Stimulated activated CD4-positive, alpha-beta T cell treated with anti-CD3 and anti-CD28 coated beads, Interleukin-4, amount 100 ng/mL, for 48 hours (primary cell): ENCODE measurements around the gene D2HGDH.
"Not testable (repeated sequence)": the region's sequence is repeated elsewhere in the genome, so short reads cannot be mapped to it uniquely, and the experiment has no call there.

Experiments used
- DNase-seq, 2 donors: peaks; one replicate each; pipeline ENCODE4 v3.0.0-alpha.2; 2020; ENCODE audit warnings: low read depth in 2 of 2

The D2HGDH gene

DNA sequence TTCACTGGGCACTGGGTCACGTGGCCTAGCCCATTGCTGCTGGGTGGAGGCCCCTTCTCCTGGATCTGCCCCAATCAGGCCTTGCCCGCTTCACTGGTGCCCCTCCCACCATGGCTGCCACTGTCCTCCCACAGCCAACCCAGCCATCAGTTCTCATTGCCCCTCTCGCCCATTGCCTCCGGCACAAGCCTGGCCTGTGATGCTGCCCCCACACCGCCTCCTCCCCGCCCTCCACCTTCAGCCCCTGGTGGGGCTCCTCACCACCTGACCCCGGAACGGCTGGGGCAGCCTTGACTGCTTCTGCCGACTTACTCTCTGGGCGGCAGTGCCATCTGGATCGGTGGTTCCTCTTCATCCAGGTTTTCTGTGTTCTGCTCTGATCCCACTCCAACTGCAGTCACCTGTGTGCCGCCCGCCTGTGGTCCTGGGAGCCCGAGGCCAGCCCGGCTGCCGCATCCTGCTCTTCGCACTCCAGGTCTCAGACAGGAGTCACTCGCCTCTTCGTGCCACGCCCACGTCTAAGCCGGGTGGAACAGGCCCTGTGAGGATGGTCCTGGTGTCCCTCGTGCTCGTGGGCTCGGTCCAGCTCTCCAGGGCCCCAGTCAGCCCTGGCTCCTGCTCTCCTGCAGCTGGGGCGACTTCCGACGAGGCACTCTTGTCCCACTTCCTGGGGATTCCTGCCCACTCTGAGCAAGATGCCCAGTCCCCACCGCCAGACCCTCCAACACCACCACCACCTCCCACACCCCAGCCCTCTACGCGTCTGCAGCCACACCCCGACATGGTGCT is 14.2 kb downstream of the D2HGDH start:
- no peak for DNase-seq

DNA sequence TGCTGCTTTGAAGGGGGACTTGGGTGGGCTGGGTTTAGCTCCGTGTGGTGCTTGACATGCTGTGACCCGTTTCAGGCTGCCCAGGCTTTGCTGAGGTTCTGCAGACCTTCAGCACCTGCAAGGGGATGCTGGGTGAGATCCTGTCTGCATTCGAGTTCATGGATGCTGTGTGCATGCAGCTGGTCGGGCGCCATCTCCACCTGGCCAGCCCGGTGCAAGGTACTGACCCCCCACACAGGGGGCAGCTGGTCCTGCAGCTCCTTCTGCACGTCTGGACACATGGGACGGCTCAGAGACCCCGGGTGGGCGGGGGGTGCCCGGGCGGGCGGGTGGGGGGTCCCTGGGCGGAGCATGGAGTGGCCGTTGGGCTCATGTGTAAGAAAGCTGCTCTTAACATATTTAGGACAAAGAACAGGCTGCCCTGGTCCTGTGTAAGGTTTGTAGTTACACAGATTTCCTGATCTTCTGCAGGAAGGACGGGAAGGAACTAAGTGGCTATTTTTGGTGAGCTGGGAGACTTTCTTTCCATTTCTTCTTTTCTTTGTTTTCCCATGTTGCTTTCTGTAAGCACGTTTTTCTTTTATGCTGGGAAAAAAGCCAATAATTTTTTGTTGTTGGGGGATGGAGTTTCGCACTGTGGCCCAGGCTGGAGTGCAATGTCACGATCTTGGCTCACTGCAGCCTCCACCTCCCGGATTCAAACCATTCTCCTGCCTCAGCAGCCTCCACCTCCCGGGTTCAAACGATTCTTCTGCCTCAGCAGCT is 15.8 kb downstream of the D2HGDH start:
- DNase-seq: no peak

DNA sequence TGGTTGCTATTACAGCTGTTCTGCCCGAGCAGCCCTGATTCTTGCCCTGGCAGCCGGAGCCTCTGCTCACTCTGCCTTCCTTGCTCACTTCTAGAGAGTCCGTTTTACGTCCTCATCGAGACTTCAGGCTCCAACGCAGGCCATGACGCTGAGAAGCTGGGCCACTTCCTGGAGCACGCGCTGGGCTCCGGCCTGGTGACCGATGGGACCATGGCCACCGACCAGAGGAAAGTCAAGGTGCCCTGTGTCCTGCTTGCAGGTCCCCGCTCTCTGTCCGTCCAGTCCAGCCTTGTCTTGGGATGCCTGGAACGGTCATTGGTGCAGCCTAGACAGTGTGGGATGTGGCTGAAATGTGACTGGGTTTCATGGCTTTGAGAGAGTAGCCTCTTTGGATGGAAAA is 16.7 kb downstream of the D2HGDH start:
- DNase-seq: no peak

DNA sequence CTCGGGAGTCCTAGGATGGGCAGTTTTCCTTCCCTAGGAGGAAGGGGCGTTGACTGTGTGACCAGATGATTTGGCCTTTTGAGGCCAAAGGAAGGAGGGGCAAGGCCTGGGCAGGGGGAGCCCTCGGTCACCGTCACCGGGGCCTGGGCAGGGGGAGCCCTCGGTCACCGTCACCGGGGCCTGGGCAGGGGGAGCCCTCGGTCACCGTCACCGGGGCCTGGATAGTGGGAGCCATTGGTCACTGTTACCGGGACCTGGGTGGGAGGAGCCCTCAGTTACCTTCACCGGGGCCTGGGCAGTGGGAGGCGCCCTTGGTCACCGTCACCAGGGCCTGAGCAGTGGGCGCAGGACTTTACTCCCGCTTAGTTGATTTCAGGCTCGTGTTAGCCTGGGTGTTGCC is 17.3 kb downstream of the D2HGDH start:
- no peak for DNase-seq

DNA sequence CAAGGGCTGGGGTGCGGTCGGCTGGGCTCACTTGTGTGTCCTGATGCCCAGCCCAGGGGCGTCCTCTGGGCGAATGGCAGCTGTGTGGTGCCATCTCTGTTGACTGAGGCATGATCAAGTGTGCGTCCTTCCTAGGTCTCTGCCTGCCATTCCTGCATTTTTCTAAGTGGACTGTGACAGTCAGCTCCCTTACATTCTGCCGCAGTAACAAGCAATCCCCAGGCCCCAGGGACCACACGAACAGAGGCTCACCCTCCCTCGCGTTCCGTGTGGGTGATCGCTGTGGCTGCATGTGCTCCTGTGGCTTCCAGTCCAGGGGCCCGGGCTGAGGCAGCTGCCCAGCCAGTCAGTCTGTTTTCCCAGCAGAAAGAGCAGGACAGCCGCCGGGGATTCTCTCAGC is 17.8 kb downstream of the D2HGDH start:
- no peak for DNase-seq

DNA sequence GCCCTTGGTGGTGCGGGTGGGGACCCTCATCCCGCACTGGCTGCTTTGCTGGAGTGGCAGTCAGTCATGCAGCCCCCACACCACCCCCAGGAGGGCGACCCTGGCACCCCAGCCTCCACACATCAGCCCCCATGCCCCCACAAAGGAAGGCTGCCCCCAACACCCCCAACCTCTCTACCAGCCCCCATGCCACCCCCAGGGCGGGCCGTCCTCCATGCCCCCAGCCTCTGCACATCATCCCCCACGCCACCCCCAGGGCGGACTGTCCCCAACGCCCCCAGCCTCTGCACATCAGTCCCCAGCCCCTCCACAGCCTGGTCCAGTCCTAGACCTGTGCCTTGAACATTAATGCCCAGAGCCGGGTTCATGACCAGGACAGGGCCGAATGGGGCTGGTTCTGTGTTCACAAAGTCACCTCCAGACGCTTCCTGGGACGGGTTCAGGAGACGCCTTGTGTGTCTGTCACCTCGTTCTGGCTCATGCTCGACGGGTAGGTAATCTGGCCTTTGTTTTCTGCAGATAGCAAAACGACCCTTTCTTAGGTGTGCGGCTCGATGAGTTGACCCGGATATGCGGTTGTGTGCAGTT is 18.4 kb downstream of the D2HGDH start:
- no peak for DNase-seq

DNA sequence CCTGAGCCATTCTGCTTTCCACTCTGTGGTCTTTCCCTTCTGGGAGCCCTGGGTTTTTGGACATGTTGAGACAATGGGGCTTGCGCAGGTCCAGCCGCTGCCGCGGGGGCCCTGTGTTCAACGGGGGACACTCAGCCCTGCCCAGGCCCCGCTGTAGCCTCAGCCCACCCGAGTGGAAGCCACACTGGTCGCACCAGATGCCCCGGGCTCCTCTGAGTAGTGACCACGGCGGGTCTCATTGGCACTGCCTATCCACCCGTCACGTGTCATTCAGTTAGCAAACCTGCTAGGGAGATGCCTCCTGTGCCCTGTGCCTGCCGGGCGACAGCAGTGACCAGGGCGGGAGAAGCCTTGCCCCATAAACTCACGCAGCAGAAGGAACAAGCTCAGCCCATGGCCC is 19.1 kb downstream of the D2HGDH start:
- DNase-seq: no peak

DNA sequence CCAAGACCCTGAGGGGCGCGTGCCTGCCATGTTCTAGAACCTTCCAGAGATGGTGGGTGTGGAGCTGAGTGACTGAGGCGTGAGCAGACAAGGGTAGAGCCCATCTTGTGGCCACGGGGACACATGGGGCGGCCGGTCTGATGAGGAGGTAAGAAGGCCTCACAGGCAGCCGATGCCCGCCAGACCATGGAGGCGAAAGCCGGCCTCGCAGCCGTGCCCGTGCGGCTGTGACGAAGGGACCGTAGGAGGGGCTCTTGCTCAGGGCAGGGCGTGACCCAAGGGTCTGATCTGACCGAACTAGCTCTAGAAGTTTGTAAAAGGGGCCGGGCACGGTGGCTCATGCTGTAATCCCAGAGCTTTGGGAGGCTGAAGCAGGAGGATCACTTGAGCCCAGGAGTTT is 19.6 kb downstream of the D2HGDH start:
- DNase-seq: no peak

DNA sequence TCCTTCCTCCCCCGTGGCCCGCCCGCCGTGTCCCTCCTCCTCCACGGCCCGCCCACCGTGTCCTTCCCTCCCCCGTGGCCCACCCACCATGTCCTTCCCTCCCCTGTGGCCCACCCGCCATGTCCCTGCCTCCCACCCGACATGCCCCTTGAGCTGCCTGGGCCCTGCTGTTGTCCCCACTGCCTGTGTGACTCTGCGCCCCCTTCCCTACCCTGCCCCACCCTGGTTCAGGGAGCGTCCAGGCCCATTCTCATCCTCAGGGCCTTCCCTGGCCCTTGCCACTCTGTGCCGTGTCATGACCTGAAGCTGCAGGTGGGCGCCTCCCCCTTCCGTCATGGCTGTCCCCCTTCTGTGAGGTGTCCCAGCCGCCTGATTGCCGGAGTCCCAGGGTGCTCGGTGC is 20.7 kb downstream of the D2HGDH start:
- no peak for DNase-seq

DNA sequence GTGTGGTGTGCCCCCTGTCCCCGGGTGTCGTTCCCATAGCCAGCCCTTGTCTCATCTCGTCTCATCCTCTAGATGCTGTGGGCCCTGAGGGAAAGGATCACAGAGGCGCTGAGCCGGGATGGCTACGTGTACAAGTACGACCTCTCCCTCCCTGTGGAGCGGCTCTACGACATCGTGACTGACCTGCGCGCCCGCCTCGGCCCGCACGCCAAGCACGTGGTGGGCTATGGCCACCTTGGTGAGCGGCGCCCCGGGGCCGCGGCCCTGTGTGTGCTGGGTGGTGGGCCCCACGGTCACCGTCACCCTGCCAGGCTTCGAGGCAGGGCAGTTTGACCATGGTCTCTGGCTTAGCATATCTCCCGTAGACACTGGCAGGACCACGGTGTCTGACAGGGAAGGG is 21.3 kb downstream of the D2HGDH start:
- DNase-seq: no peak

DNA sequence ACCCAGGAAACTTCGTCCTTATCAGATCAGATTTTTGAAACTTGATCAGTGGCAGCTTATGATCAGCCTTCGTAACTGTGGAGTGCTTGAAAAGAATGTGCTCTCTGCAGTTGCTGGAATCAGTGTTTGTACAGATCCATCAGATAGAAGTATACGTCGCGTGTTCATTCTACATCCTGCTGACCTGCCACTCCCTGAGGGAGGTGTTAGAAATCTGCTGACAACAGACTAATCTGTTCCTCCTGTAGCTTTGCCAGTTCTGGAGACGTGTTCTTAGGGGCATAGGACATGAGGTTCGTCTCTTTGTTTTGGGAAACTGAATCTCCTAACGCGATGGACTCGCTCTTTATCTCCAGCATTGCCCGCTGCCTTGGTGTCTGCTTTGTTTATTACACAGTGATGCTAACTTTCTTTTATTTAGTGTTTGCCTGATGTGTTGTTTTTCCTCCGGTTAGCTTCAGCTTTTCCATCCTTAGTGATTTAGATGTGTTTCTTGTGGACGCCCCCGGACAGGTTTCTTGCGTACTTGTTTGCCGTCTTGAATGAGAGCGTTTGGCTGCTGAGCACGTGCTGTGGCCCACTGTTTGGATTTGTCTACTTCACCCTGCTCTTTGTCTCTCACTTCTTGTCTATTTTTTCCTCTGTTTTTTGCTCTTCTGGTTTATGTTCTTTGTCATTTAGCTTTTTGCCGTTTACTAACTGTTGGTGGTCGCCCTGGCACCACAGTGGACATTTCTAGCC is 24.8 kb downstream of the D2HGDH start:
- DNase-seq: no peak

DNA sequence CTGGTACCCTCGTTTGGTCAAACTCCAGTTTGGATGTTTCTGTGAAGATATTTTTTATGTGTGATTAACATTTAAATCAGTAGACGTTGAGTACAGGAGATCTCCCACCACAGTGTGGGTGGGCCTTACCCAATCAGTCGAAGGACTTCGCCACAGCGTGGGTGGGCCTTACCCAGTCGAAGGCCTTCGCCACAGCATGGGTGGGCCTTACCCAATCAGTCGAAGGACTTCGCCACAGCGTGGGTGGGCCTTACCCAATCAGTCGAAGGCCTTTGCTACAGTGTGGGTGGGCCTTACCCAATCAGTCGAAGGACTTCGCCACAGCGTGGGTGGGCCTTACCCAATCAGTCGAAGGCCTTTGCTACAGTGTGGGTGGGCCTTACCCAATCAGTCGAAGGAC is 25.5 kb downstream of the D2HGDH start:
- DNase-seq: not testable (repeated sequence)

DNA sequence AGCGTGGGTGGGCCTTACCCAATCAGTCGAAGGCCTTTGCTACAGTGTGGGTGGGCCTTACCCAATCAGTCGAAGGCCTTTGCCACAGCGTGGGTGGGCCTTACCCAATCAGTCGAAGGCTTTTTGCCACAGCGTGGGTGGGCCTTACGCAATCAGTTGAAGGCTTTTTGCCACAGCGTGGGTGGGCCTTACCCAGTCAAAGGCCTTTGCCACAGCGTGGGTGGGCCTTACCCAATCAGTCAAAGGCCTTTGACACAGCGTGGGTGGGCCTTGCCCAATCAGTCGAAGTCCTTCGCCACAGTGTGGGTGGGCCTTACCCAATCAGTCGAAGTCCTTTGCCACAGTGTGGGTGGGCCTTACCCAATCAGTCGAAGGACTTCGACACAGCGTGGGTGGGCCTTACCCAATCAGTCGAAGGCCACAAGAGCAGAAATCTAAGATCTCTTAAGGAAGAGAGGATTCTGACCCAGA is 25.9 kb downstream of the D2HGDH start:
- DNase-seq: no peak

DNA sequence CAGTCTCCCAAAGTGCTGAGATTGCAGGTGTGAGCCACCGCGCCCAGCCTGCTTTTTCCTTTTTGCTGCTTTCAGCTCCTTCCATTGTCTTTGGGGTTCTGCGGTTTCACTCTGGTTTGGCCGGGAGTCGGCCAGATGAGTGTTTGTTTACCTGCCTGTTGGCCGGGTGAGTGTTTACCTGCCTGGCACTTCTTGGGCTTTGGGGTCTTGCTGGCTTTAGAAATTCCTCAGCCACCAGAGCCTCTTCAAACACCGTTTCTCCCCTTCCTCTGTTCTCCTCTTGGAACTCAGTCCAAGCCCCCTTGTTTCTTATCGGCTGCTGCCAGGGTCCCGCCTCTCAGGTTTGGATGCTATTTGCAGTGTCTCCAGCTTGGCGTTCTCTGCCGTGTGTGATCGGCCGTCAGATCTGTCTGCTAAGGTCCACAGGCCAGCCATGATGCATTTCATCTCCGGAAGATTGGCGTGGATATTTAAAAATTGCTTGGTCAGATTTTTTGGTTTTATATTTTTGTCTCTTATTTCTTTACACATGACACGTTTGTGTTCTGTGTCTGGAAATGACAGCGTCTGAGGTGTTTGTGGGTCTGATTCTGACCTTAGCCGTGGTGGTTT is 28.0 kb downstream of the D2HGDH start:
- DNase-seq: no peak

DNA sequence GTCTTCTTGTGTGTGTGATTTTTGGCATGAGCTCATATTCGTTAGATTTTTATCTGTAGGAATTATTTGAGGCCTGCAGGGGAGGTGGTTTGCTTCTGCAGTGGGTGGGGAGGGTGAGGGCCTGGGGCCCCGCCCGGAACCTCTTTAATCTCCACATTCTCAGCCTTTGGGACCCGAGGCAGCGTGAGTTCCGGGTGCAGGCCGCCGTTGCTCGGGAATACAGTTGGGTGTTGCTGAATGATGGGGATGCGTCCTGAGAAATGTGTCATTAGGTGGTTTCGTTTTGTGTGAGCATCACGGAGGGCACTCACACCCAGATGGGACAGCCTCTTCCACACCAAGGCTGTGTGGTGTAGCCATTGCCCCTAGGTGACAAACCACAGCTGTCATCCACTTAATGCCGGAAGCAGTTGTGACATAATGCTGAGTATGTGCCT is 28.5 kb downstream of the D2HGDH start:
- DNase-seq: peak in 1 of 2 donors; percentile 38

DNA sequence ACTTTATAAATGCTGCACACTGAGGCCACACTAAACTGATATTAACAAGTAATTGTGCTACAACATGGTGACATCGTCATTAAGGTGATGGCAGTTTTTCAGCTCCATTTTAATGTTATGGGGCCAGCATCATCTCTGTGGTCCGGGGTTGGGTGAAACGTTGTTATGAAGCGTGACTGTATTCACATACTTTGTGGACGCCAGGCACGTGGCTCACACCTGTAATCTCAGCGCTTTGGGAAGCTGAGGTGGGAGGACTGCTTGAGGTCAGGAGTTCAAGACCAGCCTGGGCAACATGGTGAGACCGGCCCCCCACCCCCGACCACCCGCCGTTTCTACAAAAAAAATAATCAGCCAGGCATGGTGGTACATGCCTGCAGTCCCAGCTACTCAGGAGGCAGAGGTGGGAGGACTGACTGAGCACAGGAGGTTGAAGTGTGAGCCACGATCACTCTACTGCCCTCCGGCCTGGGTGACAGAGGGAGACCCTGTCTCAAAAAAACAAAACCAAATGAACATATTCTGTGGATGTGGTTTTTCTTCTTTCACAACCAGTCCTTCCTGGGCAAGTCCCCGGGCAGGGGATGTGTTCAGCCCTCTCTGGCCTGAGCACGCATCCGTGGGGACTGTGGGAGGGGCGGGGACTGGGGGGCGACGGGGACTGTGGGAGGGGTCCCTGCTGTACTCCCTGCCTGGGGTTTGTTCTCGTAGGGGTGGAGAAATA is 29.3 kb downstream of the D2HGDH start:
- no peak for DNase-seq

DNA sequence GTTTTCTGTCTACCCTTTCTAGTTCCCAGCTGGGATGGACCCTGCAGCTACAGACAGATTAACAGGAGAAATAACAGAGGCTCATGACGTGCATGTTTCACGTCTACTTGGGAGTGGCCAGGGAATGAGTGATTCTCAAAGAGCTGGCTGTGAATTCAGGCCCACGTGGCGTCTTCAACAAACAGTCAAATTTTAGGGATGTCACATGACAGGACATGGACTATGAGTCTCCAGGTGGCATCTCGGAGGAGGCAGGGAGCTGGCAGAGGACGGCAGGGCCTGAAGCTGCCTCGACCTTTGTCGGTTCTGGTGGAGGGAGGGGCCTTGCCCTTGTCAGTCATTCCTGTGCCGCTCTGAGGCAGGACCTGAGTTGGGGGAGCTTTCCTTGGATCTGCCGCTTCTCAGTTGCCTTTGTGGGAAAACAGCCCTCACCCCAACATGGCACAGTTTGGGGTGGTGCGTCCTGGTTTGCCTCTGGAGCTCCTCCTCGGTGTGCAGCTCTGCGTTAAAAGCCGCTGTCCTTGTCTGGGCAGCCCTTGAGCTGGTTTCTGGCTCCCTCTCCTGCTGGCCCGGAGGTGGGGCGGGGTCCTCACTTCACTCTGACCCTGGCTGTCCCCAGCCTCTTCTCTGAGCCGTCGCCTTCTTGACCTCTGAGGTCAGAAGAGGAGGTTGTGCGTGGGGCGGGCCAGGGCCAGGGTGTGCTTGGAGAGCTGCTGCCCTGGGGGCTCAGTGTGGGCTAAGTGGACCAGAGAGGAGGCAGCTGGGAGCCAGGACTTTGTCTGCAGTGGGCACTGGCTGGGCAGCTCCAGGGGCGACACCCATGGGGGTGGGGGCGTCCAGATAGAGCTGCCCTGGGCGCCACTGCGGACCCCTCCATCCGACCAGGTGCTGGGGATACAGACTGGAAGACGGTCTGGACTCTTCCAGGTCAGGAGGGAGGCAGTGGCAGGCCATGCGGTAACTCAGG is 30.1 kb downstream of the D2HGDH start:
- DNase-seq: no peak

DNA sequence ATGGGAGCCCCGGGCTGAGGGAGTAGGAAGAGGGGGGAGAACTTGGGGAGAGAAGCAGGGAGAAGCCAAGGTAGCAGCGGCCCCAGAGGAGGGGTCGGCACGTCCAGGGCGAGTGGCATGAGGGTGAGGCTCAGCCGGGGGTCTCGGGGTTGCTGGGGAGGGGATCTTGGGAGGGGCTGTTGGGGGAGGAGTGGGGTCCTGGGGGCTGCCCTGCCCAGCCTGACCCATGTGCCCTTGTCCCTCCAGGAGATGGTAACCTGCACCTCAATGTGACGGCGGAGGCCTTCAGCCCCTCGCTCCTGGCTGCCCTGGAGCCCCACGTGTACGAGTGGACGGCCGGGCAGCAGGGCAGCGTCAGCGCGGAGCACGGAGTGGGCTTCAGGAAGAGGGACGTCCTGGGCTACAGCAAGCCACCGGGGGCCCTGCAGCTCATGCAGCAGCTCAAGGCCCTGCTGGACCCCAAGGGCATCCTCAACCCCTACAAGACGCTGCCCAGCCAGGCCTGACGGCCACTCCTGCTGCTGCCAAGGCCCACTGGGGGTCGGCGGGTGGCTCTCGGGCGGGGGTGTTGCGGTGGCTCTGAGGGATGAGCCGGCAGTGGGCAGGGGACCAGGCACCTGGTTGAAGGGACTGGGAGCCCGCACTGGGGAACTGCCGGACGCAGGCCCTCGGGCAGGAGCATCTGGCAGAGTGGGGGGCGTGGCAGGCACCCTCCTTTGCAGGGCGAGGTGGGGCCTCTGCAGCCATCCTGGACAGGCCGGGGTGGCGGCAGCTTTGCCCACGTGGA is 33.2 kb downstream of the D2HGDH start:
- DNase-seq: no peak

DNA sequence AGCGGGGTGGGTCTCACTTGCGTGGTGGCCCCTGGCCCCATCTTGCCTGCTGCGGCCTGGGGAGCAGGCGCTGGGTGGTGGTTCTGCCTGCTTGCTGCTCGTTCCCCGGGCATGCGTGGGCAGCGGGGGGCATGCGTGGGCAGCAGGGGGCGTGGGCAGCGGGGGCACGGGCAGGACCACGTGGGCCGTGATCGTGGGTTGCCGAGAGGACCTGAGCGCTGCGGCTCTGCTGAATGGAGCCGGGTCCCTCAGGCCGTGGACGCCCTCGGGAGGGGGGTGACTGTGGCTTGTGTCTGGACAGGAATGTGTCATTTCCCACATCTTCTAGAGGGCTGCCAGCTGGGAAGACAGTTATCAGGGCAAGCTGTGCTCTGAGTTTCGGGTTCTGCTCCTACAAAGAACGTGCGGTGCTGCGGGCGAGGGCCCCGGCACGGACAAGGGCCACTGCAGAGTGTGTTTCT is 33.9 kb downstream of the D2HGDH start:
- no peak for DNase-seq
